ENCODE results near the gene LRIG2. TPM values are rescaled to one million over a fixed set of nuclear protein-coding genes. Genes with fewer than 3 reads are reported as not detected.

The LRIG2 gene
- total and polyA plus RNA-seq, 2 of the 13 experiments (the other 11 are each of a cell fraction or from before 2014, with no cell fraction given) = 8.1 to 12.2 TPM

- TF ChIP-seq TSC22D2 (CRISPR knock-in tag; IDR thresholded peaks at IDR 0.05; ENCODE audit: borderline replicate concordance) (0 out of 2 replicates have a peak, but pooled peaks have one; percentile 63), ZBTB33 (CRISPR knock-in tag; IDR thresholded peaks at IDR 0.05) (no peak)
Measured at GRCh38 chr1:113140588-113141446, 67.8 kb downstream of the LRIG2 start (continued).

- BruUV-seq (replicated peaks) = no TSS peak
- H3K9ac ChIP-seq (ENCODE audit: insufficient read depth, low read depth, low read length) = no peak overlapping the region
- no peak for FAIRE-seq
- peaks cover 29% of the 10 kb centered on the region for H3K4me1 ChIP-seq (ENCODE audit: insufficient read depth, low read length)
- intact Hi-C loops (cut with micrococcal nuclease; ENCODE audit: unreplicated experiment) = loop anchor here (2.0 kb wide), 1 partner anchor 37 kb away; no protein-coding TSS in a partner anchor
- ChIA-PET CTCF (ENCODE audit: low intra/inter-chr PET ratio, low total read pairs) (interaction anchor here (1.8 to 2.7 kb wide), 2 partner anchors 311 to 536 kb away, joined by 11 to 17 read pairs; no protein-coding TSS in a partner anchor), POLR2A (interaction anchor here (1.4 kb wide), 1 partner anchor 247 kb away, joined by 4 read pairs; no protein-coding TSS in a partner anchor)
- in situ Hi-C loops (cut with HindIII; ENCODE audit: extremely low pct_ligation_motif_present, low pct_unique_long_range_greater_than_20kb) = loop anchor here (5.0 to 10.0 kb wide), 2 partner anchors 253 to 535 kb away; partner anchors contain the start of gene MAGI3
- H3K4me2 ChIP-seq (ENCODE audit: low read depth, low read length) = no peak overlapping the region; the same call in 1 of the 2 replicates
- ATAC-seq = no peak
- H3K4me3 ChIP-seq (replicated peaks in 1 of 3; ENCODE audit: insufficient read depth in 1 of 3, low read depth in 2 of 3, low read length in 3 of 3) = no peak overlapping the region
- H3K27me3 ChIP-seq (ENCODE audit: control insufficient read depth in 1 of 2, insufficient read depth in 2 of 2, low read length in 2 of 2) = no peaks in the 10 kb centered on the region
- WGBS (ENCODE audit: low lambda C conversion rate) = 94% methylated on average over 4 of the region's 4 CpGs
- H4K20me1 ChIP-seq (ENCODE audit: insufficient read depth, low read length) = no peaks in the 10 kb centered on the region
- H2AFZ ChIP-seq (ENCODE audit: low read length) = no peak overlapping the region
- DNase-seq (ENCODE audit: low spot score) = no peak
- H3K27ac ChIP-seq (ENCODE audit: extremely low read length, insufficient read depth, low read length) = no peak overlapping the region
- H3K79me2 ChIP-seq (ENCODE audit: insufficient read depth, low read length) = no peaks in the 10 kb centered on the region
- H3K9me3 ChIP-seq (ENCODE audit: low read length) = no peaks in the 10 kb centered on the region
- H3K36me3 ChIP-seq (replicated peaks in 1 of 2; ENCODE audit: control insufficient read depth in 1 of 2, insufficient read depth in 2 of 2, low read length in 2 of 2) = no peaks in the 10 kb centered on the region
- TF ChIP-seq TFDP1 (CRISPR knock-in tag; IDR thresholded peaks at IDR 0.05; ENCODE audit: borderline replicate concordance) = no peak
- TF ChIP-seq HNRNPUL1 (IDR thresholded peaks at IDR 0.05; ENCODE audit: low read depth, low read length) = no peak
- no peak for TF ChIP-seq ELF1 (CRISPR knock-in tag; IDR thresholded peaks at IDR 0.05)
- no peak for TF ChIP-seq TFAP4 (IDR thresholded peaks at IDR 0.05; ENCODE audit: borderline replicate concordance, low read depth)
- TF ChIP-seq HCFC1 (IDR thresholded peaks at IDR 0.05; ENCODE audit: low read depth, low read length) = no peak
- TF ChIP-seq ZBTB38 (CRISPR knock-in tag; IDR thresholded peaks at IDR 0.05) = no peak
- peak; percentile 88 to 92 for TF ChIP-seq MAFK (conservative IDR thresholded peaks at IDR 0.05 in 1 of 2, IDR thresholded peaks at IDR 0.05 in 1 of 2; ENCODE audit: low read length in 2 of 2)
- no peak for TF ChIP-seq ZFP41 (CRISPR knock-in tag; IDR thresholded peaks at IDR 0.05; ENCODE audit: borderline replicate concordance)
- no peak for TF ChIP-seq MYNN (CRISPR knock-in tag; IDR thresholded peaks at IDR 0.05; ENCODE audit: low read depth)
- no peak for TF ChIP-seq ZNF280D (CRISPR knock-in tag; IDR thresholded peaks at IDR 0.05)
Measured at GRCh38 chr1:113141650-113142473, 68.9 kb downstream of the LRIG2 start.

Measured in HepG2 (cell line).